HCT116 (cell line): Measurements from ENCODE around the gene CPLANE2. TPM values are rescaled to one million over a fixed set of nuclear protein-coding genes. Genes with fewer than 3 reads are reported as not detected.

Source experiments
- ATAC-seq: fragments of 200-7000 bp; cut with Tn5 transposase; 2 replicates; pipeline ENCODE4 v1.9.1; 2020; ENCODE audit warnings: mild to moderate bottlenecking, moderate library complexity
- BruUV-seq: library from RNA; stranded (reverse); fragments of 400-500 nt; replicated peaks from 2 replicates; lab custom pipeline; 2021; lab: Mats Ljungman, UMichigan
- CTCF ChIA-PET: fragments of 300-600 bp; sonication (Branson Sonifier 250); formaldehyde crosslinking; loops from one replicate; lab custom pipeline; 2021; ENCODE audit warnings: antibody characterized with exemption; lab: Charles Lee
- POLR2A ChIA-PET: fragments of 300-600, 350-600 bp; sonication (Branson Sonifier 250); formaldehyde crosslinking; loops from one replicate; lab custom pipeline; 2021; ENCODE audit warnings: antibody characterized with exemption; lab: Charles Lee
- RAD21 ChIA-PET, 2 experiments: fragments of 300-600 bp; sonication (Branson Sonifier 250); formaldehyde crosslinking; loops; one replicate each; lab custom pipeline; 2023; ENCODE audit warnings: low total read pairs in 2 of 2; ENCODE audit not compliant: uncharacterized antibody in 2 of 2, unreplicated experiment in 2 of 2, low non-redundant PET in 1 of 2; lab: Charles Lee
- DNase-seq: peaks from one replicate; pipeline ENCODE4 v3.0.0-alpha.2; 2010; ENCODE audit warnings: low read depth, low spot score
- H2AFZ ChIP-seq: fragments of 200-600 bp; shearing (Covaris generic), sonication (generic); 2 replicates; pipeline ENCODE4 v1.6.1; 2017; ENCODE audit warnings: low read depth, mixed run types, mixed read lengths, antibody characterized with exemption, low read length; ENCODE audit not compliant: poor library complexity, severe bottlenecking
- H3K27ac ChIP-seq: 2 replicates; pipeline ENCODE4 v1.5.1; 2012; ENCODE audit warnings: low read depth, low read length
- H3K27me3 ChIP-seq: fragments of 200-600 bp; sonication (generic); 2 replicates; pipeline ENCODE4 v1.6.1; 2016; ENCODE audit warnings: mixed run types, low read length, mixed read lengths; ENCODE audit not compliant: insufficient read depth
- H3K36me3 ChIP-seq, 2 experiments: fragments of 200-500 bp in 1 of 2; fragments of 200-600 bp in 1 of 2; sonication (Bioruptor generic) in 1 of 2; sonication (generic) in 1 of 2; 2 replicates each; pipeline versions ENCODE4 v1.5.1 to v1.6.1; 2014 to 2016; ENCODE audit warnings: low read length in 2 of 2, inconsistent platforms in 1 of 2, mixed read lengths in 1 of 2, mixed run types in 1 of 2; ENCODE audit not compliant: insufficient read depth in 2 of 2, control insufficient read depth in 1 of 2
- H3K4me1 ChIP-seq, 2 experiments: fragments of 200-600 bp in 1 of 2; sonication (generic) in 1 of 2; 2 replicates each; pipeline versions ENCODE4 v1.5.1 to v1.6.1; 2012 to 2017; ENCODE audit warnings: low read length in 2 of 2, inconsistent platforms in 1 of 2, mild to moderate bottlenecking in 1 of 2, mixed read lengths in 1 of 2, mixed run types in 1 of 2, moderate library complexity in 1 of 2; ENCODE audit not compliant: insufficient read depth in 2 of 2, control insufficient read depth in 1 of 2
- H3K4me2 ChIP-seq: fragments of 200-600 bp; sonication (generic); 2 replicates; pipeline ENCODE4 v1.6.1; 2017; ENCODE audit warnings: mixed run types, low read length, mixed read lengths
- H3K4me3 ChIP-seq, 2 experiments: fragments of 200-600 bp in 1 of 2; sonication (generic) in 1 of 2; replicated peaks in 1 of 2; 2 replicates each; pipeline ENCODE4 v1.5.1; 2011 to 2016; ENCODE audit warnings: low read length in 2 of 2, control low read depth in 1 of 2, low read depth in 1 of 2, mild to moderate bottlenecking in 1 of 2, mixed read lengths in 1 of 2, mixed run types in 1 of 2
- H3K79me2 ChIP-seq: fragments of 200-600 bp; sonication (generic); 2 replicates; pipeline ENCODE4 v1.6.1; 2017; ENCODE audit warnings: mild to moderate bottlenecking, mixed run types, low read length, moderate library complexity, mixed read lengths; ENCODE audit not compliant: insufficient read depth
- H3K9ac ChIP-seq: fragments of 200-600 bp; sonication (generic); 2 replicates; pipeline ENCODE4 v1.6.1; 2016; ENCODE audit warnings: low read length, mixed read lengths
- H3K9me2 ChIP-seq: fragments of 200-600 bp; sonication (generic), shearing (Covaris generic); 2 replicates; pipeline ENCODE4 v1.6.1; 2017; ENCODE audit warnings: mixed run types, mild to moderate bottlenecking, moderate library complexity; ENCODE audit not compliant: insufficient read depth
- H3K9me3 ChIP-seq, 2 experiments: fragments of 200-500 bp in 1 of 2; fragments of 200-600 bp in 1 of 2; sonication (Bioruptor generic) in 1 of 2; sonication (generic) in 1 of 2; 2 replicates each; pipeline ENCODE4 v1.6.1; 2014 to 2017; ENCODE audit warnings: low read length in 2 of 2, mixed read lengths in 2 of 2, inconsistent platforms in 1 of 2, low read depth in 1 of 2, mild to moderate bottlenecking in 1 of 2, mixed run types in 1 of 2, moderate library complexity in 1 of 2; ENCODE audit not compliant: control insufficient read depth in 1 of 2, insufficient read depth in 1 of 2
- H4K20me1 ChIP-seq: fragments of 200-600 bp; sonication (generic), shearing (Covaris generic); 2 replicates; pipeline ENCODE4 v1.6.1; 2017; ENCODE audit warnings: mixed run types, mild to moderate bottlenecking, moderate library complexity; ENCODE audit not compliant: insufficient read depth
- ATF3 ChIP-seq: IDR thresholded peaks from 2 replicates; pipeline ENCODE4 v1.6.1; 2012
- CBX3 ChIP-seq: IDR thresholded peaks from 2 replicates; pipeline ENCODE4 v1.6.1; 2012; ENCODE audit warnings: low read depth
- CEBPB ChIP-seq: IDR thresholded peaks from 2 replicates; pipeline ENCODE4 v1.6.1; 2012; ENCODE audit warnings: low read depth
- EGR1 ChIP-seq: IDR thresholded peaks from 2 replicates; pipeline ENCODE4 v1.6.1; 2012; ENCODE audit warnings: low read depth
- ELF1 ChIP-seq: IDR thresholded peaks from 2 replicates; pipeline ENCODE4 v1.6.1; 2012; ENCODE audit warnings: low read depth, borderline replicate concordance
- JUND ChIP-seq: IDR thresholded peaks from 2 replicates; pipeline ENCODE4 v1.6.1; 2012
- POLR2A ChIP-seq: IDR thresholded peaks from 2 replicates; pipeline ENCODE4 v1.7.0; 2011; ENCODE audit warnings: borderline replicate concordance; ENCODE audit not compliant: insufficient read depth, insufficient read length; ENCODE audit errors: extremely low read depth
- POLR2AphosphoS5 ChIP-seq: IDR thresholded peaks from 2 replicates; pipeline ENCODE4 v1.6.1; 2011; ENCODE audit warnings: mild to moderate bottlenecking, low read depth, low read length, moderate library complexity
- RAD21 ChIP-seq: IDR thresholded peaks from 2 replicates; pipeline ENCODE4 v1.6.1; 2012; ENCODE audit warnings: low read depth, mild to moderate bottlenecking
- SP1 ChIP-seq: IDR thresholded peaks from 2 replicates; pipeline ENCODE4 v1.6.1; 2012; ENCODE audit warnings: low read depth
- SRF ChIP-seq: IDR thresholded peaks from 2 replicates; pipeline ENCODE4 v1.6.1; 2012; ENCODE audit warnings: low read depth
- YY1 ChIP-seq: IDR thresholded peaks from 2 replicates; pipeline ENCODE4 v1.6.1; 2011; ENCODE audit warnings: low read length, low read depth, moderate library complexity, mild to moderate bottlenecking; ENCODE audit not compliant: insufficient replicate concordance; ENCODE audit errors: extremely low read depth
- ZFX ChIP-seq: fragments of 450-650 bp; IDR thresholded peaks from 2 replicates; pipeline ENCODE4 v1.6.1; 2017
- intact Hi-C: fragments of 100-400 bp; cut with micrococcal nuclease; formaldehyde crosslinking; loops from 2 replicates; pipeline ENCODE4 v1.10.0; 2022
- total RNA-seq: library from RNA; stranded (reverse); gene quantifications from one replicate; pipeline ENCODE4 v1.2.1, GENCODE V29; 2021; ENCODE audit not compliant: unreplicated experiment
- TF ChIP-seq, protein P1 (sequence below): IDR thresholded peaks from 2 replicates; pipeline ENCODE4 v1.6.1; 2011; ENCODE audit warnings: mild to moderate bottlenecking, low read length, moderate library complexity; ENCODE audit not compliant: insufficient replicate concordance; ENCODE audit errors: extremely low read depth
- TF ChIP-seq, protein P2 (sequence below): IDR thresholded peaks from 2 replicates; pipeline ENCODE4 v1.6.1; 2012
- TF ChIP-seq, protein P3 (sequence below), 3 experiments: fragments of 200-600 bp in 1 of 3; sonication (generic) in 1 of 3; IDR thresholded peaks in 2 of 3; conservative IDR thresholded peaks in 1 of 3; 2 replicates each; pipeline ENCODE4 v1.5.1; 2012 to 2017; ENCODE audit warnings: low read depth in 2 of 3, low read length in 2 of 3, antibody characterized with exemption in 1 of 3, borderline replicate concordance in 1 of 3, control low read depth in 1 of 3, mild to moderate bottlenecking in 1 of 3, mixed read lengths in 1 of 3, mixed run types in 1 of 3, moderate library complexity in 1 of 3; ENCODE audit not compliant: insufficient read depth in 1 of 3

The CPLANE2 gene
- total RNA-seq, 1 experiment from 2014 or later, result 8.1 TPM

GRCh38 chr1:16202281-16203210 is 34.4 kb downstream of the CPLANE2 start:
- no peak for DNase-seq
- no peak overlapping the region for H3K27ac ChIP-seq
- H3K4me1 ChIP-seq, result peaks cover 7 to 18% of the 10 kb centered on the region in 2 experiments
- BruUV-seq, result no TSS peak
- H4K20me1 ChIP-seq, result no peaks in the 10 kb centered on the region
- H3K9ac ChIP-seq, result no peak overlapping the region
- ChIA-PET CTCF (no interaction called here), POLR2A (no interaction called here)
- no peak for ATAC-seq
- H3K4me3 ChIP-seq, result no peak overlapping the region
- peaks cover 26 to 27% of the 10 kb centered on the region in 2 experiments; a peak in 3 of 4 replicates for H3K36me3 ChIP-seq
- no peak overlapping the region for H2AFZ ChIP-seq
- H3K4me2 ChIP-seq, result no peak overlapping the region
- no peaks in the 10 kb centered on the region for H3K9me3 ChIP-seq
- no peaks in the 10 kb centered on the region for H3K9me2 ChIP-seq
- peaks cover 9% of the 10 kb centered on the region; the same call in 1 of the 2 replicates for H3K79me2 ChIP-seq
- TF ChIP-seq ATF3, result no peak
- TF ChIP-seq, all 23 proteins: peak for 0
- intact Hi-C loops, result no loop called here
- RAD21 ChIA-PET, result no interaction called here
- no peaks in the 10 kb centered on the region for H3K27me3 ChIP-seq

DNA sequence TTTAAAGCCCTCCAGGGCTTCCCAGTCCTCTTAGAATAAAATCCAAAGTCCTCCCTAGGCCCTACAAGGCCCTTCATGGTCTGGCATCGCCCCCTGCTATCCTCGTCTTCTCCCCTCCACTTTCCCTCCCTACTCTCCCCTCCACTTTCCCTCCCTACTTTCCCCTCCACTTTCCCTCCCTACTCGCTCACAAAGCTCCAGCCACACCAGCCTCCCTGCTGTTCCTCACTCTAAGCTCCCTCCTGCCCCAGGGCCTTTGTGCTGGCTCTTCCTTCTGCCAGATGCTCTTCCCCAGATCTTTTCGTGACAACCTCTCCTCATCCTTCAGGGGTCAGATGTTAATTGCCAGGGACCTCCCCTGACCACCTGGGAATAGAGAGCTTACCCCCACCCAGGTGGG is 37.3 kb downstream of the CPLANE2 start:
- RAD21 ChIA-PET, result no interaction called here
- H3K9me3 ChIP-seq, result no peaks in the 10 kb centered on the region
- DNase-seq (no peak), ATAC-seq (no peak)
- H3K36me3 ChIP-seq, result peaks cover 21 to 26% of the 10 kb centered on the region in 2 experiments; a peak in 3 of 4 replicates
- H3K4me3 ChIP-seq, result no peak overlapping the region
- no peak overlapping the region for H3K9ac ChIP-seq
- H3K4me2 ChIP-seq, result no peak overlapping the region
- TF ChIP-seq JUND (no peak), SRF (no peak), CEBPB (no peak), CBX3 (no peak), POLR2A (no peak), YY1 (no peak), SP1 (no peak), POLR2AphosphoS5 (no peak), ZFX (no peak), ELF1 (no peak), EGR1 (no peak), RAD21 (no peak)
- TF ChIP-seq, protein P1, sequence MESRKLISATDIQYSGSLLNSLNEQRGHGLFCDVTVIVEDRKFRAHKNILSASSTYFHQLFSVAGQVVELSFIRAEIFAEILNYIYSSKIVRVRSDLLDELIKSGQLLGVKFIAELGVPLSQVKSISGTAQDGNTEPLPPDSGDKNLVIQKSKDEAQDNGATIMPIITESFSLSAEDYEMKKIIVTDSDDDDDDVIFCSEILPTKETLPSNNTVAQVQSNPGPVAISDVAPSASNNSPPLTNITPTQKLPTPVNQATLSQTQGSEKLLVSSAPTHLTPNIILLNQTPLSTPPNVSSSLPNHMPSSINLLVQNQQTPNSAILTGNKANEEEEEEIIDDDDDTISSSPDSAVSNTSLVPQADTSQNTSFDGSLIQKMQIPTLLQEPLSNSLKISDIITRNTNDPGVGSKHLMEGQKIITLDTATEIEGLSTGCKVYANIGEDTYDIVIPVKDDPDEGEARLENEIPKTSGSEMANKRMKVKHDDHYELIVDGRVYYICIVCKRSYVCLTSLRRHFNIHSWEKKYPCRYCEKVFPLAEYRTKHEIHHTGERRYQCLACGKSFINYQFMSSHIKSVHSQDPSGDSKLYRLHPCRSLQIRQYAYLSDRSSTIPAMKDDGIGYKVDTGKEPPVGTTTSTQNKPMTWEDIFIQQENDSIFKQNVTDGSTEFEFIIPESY, result no peak
- TF ChIP-seq, protein P2, sequence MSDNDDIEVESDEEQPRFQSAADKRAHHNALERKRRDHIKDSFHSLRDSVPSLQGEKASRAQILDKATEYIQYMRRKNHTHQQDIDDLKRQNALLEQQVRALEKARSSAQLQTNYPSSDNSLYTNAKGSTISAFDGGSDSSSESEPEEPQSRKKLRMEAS, result no peak
- TF ChIP-seq, protein P3, sequence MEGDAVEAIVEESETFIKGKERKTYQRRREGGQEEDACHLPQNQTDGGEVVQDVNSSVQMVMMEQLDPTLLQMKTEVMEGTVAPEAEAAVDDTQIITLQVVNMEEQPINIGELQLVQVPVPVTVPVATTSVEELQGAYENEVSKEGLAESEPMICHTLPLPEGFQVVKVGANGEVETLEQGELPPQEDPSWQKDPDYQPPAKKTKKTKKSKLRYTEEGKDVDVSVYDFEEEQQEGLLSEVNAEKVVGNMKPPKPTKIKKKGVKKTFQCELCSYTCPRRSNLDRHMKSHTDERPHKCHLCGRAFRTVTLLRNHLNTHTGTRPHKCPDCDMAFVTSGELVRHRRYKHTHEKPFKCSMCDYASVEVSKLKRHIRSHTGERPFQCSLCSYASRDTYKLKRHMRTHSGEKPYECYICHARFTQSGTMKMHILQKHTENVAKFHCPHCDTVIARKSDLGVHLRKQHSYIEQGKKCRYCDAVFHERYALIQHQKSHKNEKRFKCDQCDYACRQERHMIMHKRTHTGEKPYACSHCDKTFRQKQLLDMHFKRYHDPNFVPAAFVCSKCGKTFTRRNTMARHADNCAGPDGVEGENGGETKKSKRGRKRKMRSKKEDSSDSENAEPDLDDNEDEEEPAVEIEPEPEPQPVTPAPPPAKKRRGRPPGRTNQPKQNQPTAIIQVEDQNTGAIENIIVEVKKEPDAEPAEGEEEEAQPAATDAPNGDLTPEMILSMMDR (IDR thresholded peaks at IDR 0.05 in 2 of 3, conservative IDR thresholded peaks at IDR 0.05 in 1 of 3; ENCODE audit: borderline replicate concordance in 1 of 3, insufficient read depth in 1 of 3, low read depth in 2 of 3, low read length in 2 of 3), result no peak
- CTCF ChIA-PET, result no interaction called here
- POLR2A ChIA-PET, result no interaction called here
- H3K27me3 ChIP-seq, result no peaks in the 10 kb centered on the region
- H2AFZ ChIP-seq, result no peak overlapping the region
- peak overlapping the region; percentile 5; the same call in 1 of the 2 replicates for H3K27ac ChIP-seq
- intact Hi-C loops, result no loop called here
- H4K20me1 ChIP-seq, result no peaks in the 10 kb centered on the region
- no TSS peak for BruUV-seq
- H3K79me2 ChIP-seq, result no peaks in the 10 kb centered on the region; the same call in 1 of the 2 replicates
- H3K4me1 ChIP-seq, result no peaks in the 10 kb centered on the region
- no peaks in the 10 kb centered on the region for H3K9me2 ChIP-seq
